ENCODE data around the gene CYP4F2.

The CYP4F2 gene

GRCh38 chr19:15869109-15869555, 28.7 kb downstream of the CYP4F2 start:
- H3K4me3 ChIP-seq (ENCODE audit: low read depth, low read length) = no peak overlapping the region
- peak; percentile 80 for DNase-seq (ENCODE audit: low read depth)
- TF ChIP-seq CTCF (IDR thresholded peaks at IDR 0.05; ENCODE audit: control insufficient read depth, extremely low read depth, insufficient read depth) = peak; percentile 78

GRCh38 chr19:15866636-15867035, 31.2 kb downstream of the CYP4F2 start:
- DNase-seq (ENCODE audit: low read depth) = no peak
- no peak for TF ChIP-seq CTCF (IDR thresholded peaks at IDR 0.05; ENCODE audit: control insufficient read depth, extremely low read depth, insufficient read depth)

GRCh38 chr19:15864824-15865223, 33.0 kb downstream of the CYP4F2 start:
- DNase-seq (ENCODE audit: low read depth) = no peak
- H3K4me3 ChIP-seq (ENCODE audit: low read depth, low read length) = no peak overlapping the region
- no peak for TF ChIP-seq CTCF (IDR thresholded peaks at IDR 0.05; ENCODE audit: control insufficient read depth, extremely low read depth, insufficient read depth)

More at GRCh38 chr19:15866636-15867035, 31.2 kb downstream of the CYP4F2 start:
- H3K4me3 ChIP-seq (ENCODE audit: low read depth, low read length) = no peak overlapping the region

- no peak for DNase-seq (ENCODE audit: low read depth)
- H3K4me3 ChIP-seq (ENCODE audit: low read depth, low read length) = no peak overlapping the region
- no peak for TF ChIP-seq CTCF (IDR thresholded peaks at IDR 0.05; ENCODE audit: control insufficient read depth, extremely low read depth, insufficient read depth)
These were observed 34.6 kb downstream of the CYP4F2 start for GRCh38 chr19:15863272-15863671.

GRCh38 chr19:15862444-15862843, 35.4 kb downstream of the CYP4F2 start:
- TF ChIP-seq CTCF (IDR thresholded peaks at IDR 0.05; ENCODE audit: control insufficient read depth, extremely low read depth, insufficient read depth) = no peak
- DNase-seq (ENCODE audit: low read depth) = no peak
- no peak overlapping the region for H3K4me3 ChIP-seq (ENCODE audit: low read depth, low read length)

GRCh38 chr19:15860522-15860921, 37.4 kb downstream of the CYP4F2 start:
- TF ChIP-seq CTCF (IDR thresholded peaks at IDR 0.05; ENCODE audit: control insufficient read depth, extremely low read depth, insufficient read depth) = no peak
- H3K4me3 ChIP-seq (ENCODE audit: low read depth, low read length) = no peak overlapping the region
- DNase-seq (ENCODE audit: low read depth) = no peak

- TF ChIP-seq CTCF (IDR thresholded peaks at IDR 0.05; ENCODE audit: control insufficient read depth, extremely low read depth, insufficient read depth) = no peak
- DNase-seq (ENCODE audit: low read depth) = no peak
- H3K4me3 ChIP-seq (ENCODE audit: low read depth, low read length) = no peak overlapping the region
These were observed 38.7 kb downstream of the CYP4F2 start for GRCh38 chr19:15859187-15859586.
